Gastroesophageal sphincter (tissue), 3 donors: ENCODE results near the gene GAS5.

Source experiments
- POLR2A ChIP-seq, 2 donors: fragments of 450-650 bp; IDR thresholded peaks; one replicate each; pipeline ENCODE4 v1.6.1; 2017; ENCODE audit warnings: antibody characterized with exemption in 2 of 2, mild to moderate bottlenecking in 2 of 2, moderate library complexity in 1 of 2
- POLR2AphosphoS5 ChIP-seq: sonication (generic); formaldehyde crosslinking; IDR thresholded peaks from one replicate; pipeline ENCODE4 v1.6.1; 2017; ENCODE audit warnings: antibody characterized with exemption
- TF ChIP-seq, protein P1 (sequence below), 4 experiments: fragments of 200-600 bp in 2 of 4; fragments of 450-650 bp in 2 of 4; sonication (generic) in 1 of 4; IDR thresholded peaks; one replicate each; pipeline ENCODE4 v1.5.1; 2017 to 2019; ENCODE audit warnings: antibody characterized with exemption in 4 of 4, mild to moderate bottlenecking in 2 of 4, moderate library complexity in 2 of 4

DNA sequence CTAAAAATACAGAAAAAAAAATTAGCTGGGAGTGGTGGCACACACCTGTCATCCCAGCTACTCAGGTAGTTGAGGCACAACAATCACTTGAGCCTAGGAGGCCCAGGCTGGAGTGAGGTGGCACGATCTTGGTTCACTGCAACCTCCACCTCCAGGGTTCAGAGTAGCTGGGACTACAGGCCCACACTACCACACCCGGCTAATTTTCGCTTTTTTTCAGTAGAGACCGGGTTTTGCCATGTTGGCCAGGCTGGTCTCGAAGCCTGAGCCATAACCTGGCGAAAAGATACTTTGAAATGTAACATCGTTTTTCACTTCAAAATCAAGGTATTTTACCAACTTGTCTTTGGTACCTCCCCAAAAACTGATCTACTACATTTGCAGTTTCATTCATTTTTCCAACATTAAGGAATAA, 6.1 kb downstream of the GAS5 start:
- TF ChIP-seq, protein P1, sequence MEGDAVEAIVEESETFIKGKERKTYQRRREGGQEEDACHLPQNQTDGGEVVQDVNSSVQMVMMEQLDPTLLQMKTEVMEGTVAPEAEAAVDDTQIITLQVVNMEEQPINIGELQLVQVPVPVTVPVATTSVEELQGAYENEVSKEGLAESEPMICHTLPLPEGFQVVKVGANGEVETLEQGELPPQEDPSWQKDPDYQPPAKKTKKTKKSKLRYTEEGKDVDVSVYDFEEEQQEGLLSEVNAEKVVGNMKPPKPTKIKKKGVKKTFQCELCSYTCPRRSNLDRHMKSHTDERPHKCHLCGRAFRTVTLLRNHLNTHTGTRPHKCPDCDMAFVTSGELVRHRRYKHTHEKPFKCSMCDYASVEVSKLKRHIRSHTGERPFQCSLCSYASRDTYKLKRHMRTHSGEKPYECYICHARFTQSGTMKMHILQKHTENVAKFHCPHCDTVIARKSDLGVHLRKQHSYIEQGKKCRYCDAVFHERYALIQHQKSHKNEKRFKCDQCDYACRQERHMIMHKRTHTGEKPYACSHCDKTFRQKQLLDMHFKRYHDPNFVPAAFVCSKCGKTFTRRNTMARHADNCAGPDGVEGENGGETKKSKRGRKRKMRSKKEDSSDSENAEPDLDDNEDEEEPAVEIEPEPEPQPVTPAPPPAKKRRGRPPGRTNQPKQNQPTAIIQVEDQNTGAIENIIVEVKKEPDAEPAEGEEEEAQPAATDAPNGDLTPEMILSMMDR (IDR thresholded peaks at IDR 0.05): no peak
- TF ChIP-seq POLR2AphosphoS5 (no peak), POLR2A (IDR thresholded peaks at IDR 0.05) (no peak)
